Testis (tissue), 3 donors: ENCODE data around the gene ABCA4. TPM values are rescaled to one million over a fixed set of nuclear protein-coding genes. Genes with fewer than 3 reads are reported as not detected.

Source experiments
- DNase-seq: peaks from one replicate; pipeline ENCODE4 v3.0.0-alpha.2; 2019
- H3K27ac ChIP-seq, 2 donors: fragments of 200-600 bp; sonication (generic); one replicate each; pipeline ENCODE4 v1.5.1; 2019
- H3K27me3 ChIP-seq: fragments of 200-600 bp; sonication (generic); one replicate; pipeline ENCODE4 v1.5.1; 2019
- H3K36me3 ChIP-seq: fragments of 200-600 bp; sonication (generic); one replicate; pipeline ENCODE4 v1.5.1; 2017; ENCODE audit warnings: low read depth; ENCODE audit errors: missing control alignments
- H3K4me1 ChIP-seq: fragments of 200-600 bp; sonication (generic); one replicate; pipeline ENCODE4 v1.5.1; 2019
- H3K4me3 ChIP-seq, 2 donors: fragments of 200-600 bp; sonication (generic); one replicate each; pipeline ENCODE4 v1.5.1; 2017 to 2019
- H3K9me3 ChIP-seq: fragments of 200-600 bp; sonication (generic); one replicate; pipeline ENCODE4 v1.5.1; 2017
- CTCF ChIP-seq, 3 experiments: fragments of 450-650 bp in 2 of 3; fragments of 200-600 bp in 1 of 3; sonication (generic) in 1 of 3; IDR thresholded peaks; one replicate each; pipeline ENCODE4 v1.5.1; 2016 to 2019; ENCODE audit warnings: antibody characterized with exemption in 3 of 3, mild to moderate bottlenecking in 2 of 3, moderate library complexity in 1 of 3
- POLR2A ChIP-seq: fragments of 450-650 bp; IDR thresholded peaks from one replicate; pipeline ENCODE4 v1.6.1; 2017; ENCODE audit warnings: antibody characterized with exemption, mild to moderate bottlenecking, moderate library complexity
- WGBS, 2 donors: methylation state at CpG; one replicate each; pipeline ENCODE4 v1.1.5; 2018; 5-methylcytosine and 5-hydroxymethylcytosine counted together
- intact Hi-C: fragments of 100-400 bp; cut with DNase I; formaldehyde crosslinking; loops from one replicate; pipeline ENCODE4 v1.15.1; 2023; ENCODE audit warnings: low total_unique reads
- polyA plus RNA-seq: library from polyadenylated mRNA; stranded (reverse); fragments of 350-450 nt; fragmentation: Illumina TruSeq; extraction: RNeasy Lipid Tissue Mini Kit (QIAGEN cat#74804); gene quantifications from one replicate; pipeline ENCODE4 v1.2.3, GENCODE V29; 2014; ENCODE audit warnings: low read depth, low replicate concordance; ENCODE audit not compliant: insufficient read depth
- total RNA-seq, 2 donors: library from RNA; depleted of rRNA; stranded (reverse); fragments of >200 nt; gene quantifications; one replicate each; pipeline ENCODE4 v1.2.3, GENCODE V29; 2016

The ABCA4 gene
- total and polyA plus RNA-seq, 3 donors from 2014 or later: 1.6 to 1.8 (median 1.8) TPM

- H3K4me3 ChIP-seq: no peak overlapping the region
- no peak overlapping the region for H3K27ac ChIP-seq
- no peaks in the 10 kb centered on the region for H3K36me3 ChIP-seq
- 70 to 73% methylated on average over 15 to 19 of the region's 19 CpGs for WGBS, 2 donors
- H3K27me3 ChIP-seq: no peaks in the 10 kb centered on the region
- H3K9me3 ChIP-seq: no peaks in the 10 kb centered on the region
- intact Hi-C loops: no loop called here
- no peak for DNase-seq
- peaks cover 21% of the 10 kb centered on the region for H3K4me1 ChIP-seq
- TF ChIP-seq CTCF (IDR thresholded peaks at IDR 0.05) (no peak), POLR2A (no peak)
These were observed 19.9 kb downstream of the ABCA4 start for GRCh38 chr1:94100785-94101612.

GRCh38 chr1:94100129-94100784 lies 20.7 kb downstream of the ABCA4 start:
- no peak overlapping the region for H3K4me3 ChIP-seq
- no peaks in the 10 kb centered on the region for H3K9me3 ChIP-seq
- peaks cover 28% of the 10 kb centered on the region for H3K4me1 ChIP-seq
- WGBS, 2 donors: 93 to 99% methylated on average over 5 of the region's 5 CpGs
- H3K27me3 ChIP-seq: no peaks in the 10 kb centered on the region
- no peak overlapping the region for H3K27ac ChIP-seq
- TF ChIP-seq POLR2A (no peak), CTCF (IDR thresholded peaks at IDR 0.05) (no peak)
- intact Hi-C loops: no loop called here
- DNase-seq: no peak
- H3K36me3 ChIP-seq: no peaks in the 10 kb centered on the region

- Histone ChIP-seq H3K9me3 (no peaks in the 10 kb centered on the region), H3K4me3 (no peak overlapping the region), H3K27ac (no peak overlapping the region), H3K4me1 (peaks cover 32% of the 10 kb centered on the region), H3K36me3 (no peaks in the 10 kb centered on the region), H3K27me3 (no peaks in the 10 kb centered on the region)
- intact Hi-C loops: no loop called here
- 62 to 70% methylated on average over 3 of the region's 3 CpGs for WGBS, 2 donors
- no peak for DNase-seq
- TF ChIP-seq CTCF (IDR thresholded peaks at IDR 0.05) (no peak), POLR2A (no peak)
These were observed 21.6 kb downstream of the ABCA4 start for GRCh38 chr1:94099303-94099702.

- H3K4me1 ChIP-seq: peaks cover 35% of the 10 kb centered on the region
- no peaks in the 10 kb centered on the region for H3K9me3 ChIP-seq
- no peak for DNase-seq
- TF ChIP-seq CTCF (IDR thresholded peaks at IDR 0.05): no peak
- no peak for TF ChIP-seq POLR2A
- H3K4me3 ChIP-seq: no peak overlapping the region
- H3K36me3 ChIP-seq: no peaks in the 10 kb centered on the region
- H3K27ac ChIP-seq: no peak overlapping the region
- intact Hi-C loops: no loop called here
- no peaks in the 10 kb centered on the region for H3K27me3 ChIP-seq
- 85 to 91% methylated on average over 18 of the region's 18 CpGs for WGBS, 2 donors
These were observed 22.3 kb downstream of the ABCA4 start for GRCh38 chr1:94098585-94099111.
